Renal cortex interstitium (tissue), 11 donors: ENCODE results near the gene DPH6. TPM values are rescaled to one million over a fixed set of nuclear protein-coding genes. Genes with fewer than 3 reads are reported as not detected.

Experiments used
- DNase-seq, 11 donors: peaks; one replicate each; pipeline ENCODE4 v3.0.0-alpha.2; 2013; ENCODE audit warnings: low read depth in 9 of 11, low spot score in 4 of 11; ENCODE audit errors: extremely low read depth in 1 of 11
- polyA plus RNA-seq, 3 donors: library from polyadenylated mRNA; unstranded; fragments of 120-200 nt; gene quantifications; one replicate each; pipeline ENCODE4 v1.2.1, GENCODE V29; 2013; ENCODE audit not compliant: insufficient read length in 3 of 3

Gene DPH6
- polyA plus RNA-seq, 3 donors: 15.7 to 19.8 (median 18.9) TPM

GRCh38 chr15:35499723-35500122 is 46.2 kb downstream of the DPH6 start:
- no peak for DNase-seq

- DNase-seq: no peak
Measured at GRCh38 chr15:35496585-35496984, 49.4 kb downstream of the DPH6 start.

- no peak for DNase-seq
Measured at GRCh38 chr15:35495080-35495479, 50.9 kb downstream of the DPH6 start.

- no peak for DNase-seq
Measured at GRCh38 chr15:35491999-35492398, 54.0 kb downstream of the DPH6 start.

- no peak for DNase-seq
Measured at GRCh38 chr15:35491173-35491572, 54.8 kb downstream of the DPH6 start.

GRCh38 chr15:35490511-35490910 is 55.5 kb downstream of the DPH6 start:
- DNase-seq: no peak

GRCh38 chr15:35487417-35487816 is 58.5 kb downstream of the DPH6 start:
- DNase-seq: no peak

- no peak for DNase-seq
Measured at GRCh38 chr15:35486296-35486695, 59.7 kb downstream of the DPH6 start.

GRCh38 chr15:35485411-35485810 is 60.6 kb downstream of the DPH6 start:
- no peak for DNase-seq

GRCh38 chr15:35484231-35484945 is 61.6 kb downstream of the DPH6 start:
- no peak for DNase-seq

GRCh38 chr15:35481992-35482391 is 64.0 kb downstream of the DPH6 start:
- no peak for DNase-seq

- no peak for DNase-seq
Measured at GRCh38 chr15:35481064-35481463, 64.9 kb downstream of the DPH6 start.

GRCh38 chr15:35479423-35479822 is 66.5 kb downstream of the DPH6 start:
- no peak for DNase-seq

GRCh38 chr15:35477312-35478262 is 68.4 kb downstream of the DPH6 start:
- no peak for DNase-seq

- no peak for DNase-seq
Measured at GRCh38 chr15:35471024-35471423, 74.9 kb downstream of the DPH6 start.

GRCh38 chr15:35470441-35470840 is 75.5 kb downstream of the DPH6 start:
- DNase-seq: no peak

- DNase-seq: no peak
Measured at GRCh38 chr15:35466476-35466875, 79.5 kb downstream of the DPH6 start.

- no peak for DNase-seq
Measured at GRCh38 chr15:35465783-35466182, 80.2 kb downstream of the DPH6 start.

- DNase-seq: no peak
Measured at GRCh38 chr15:35460616-35461015, 85.3 kb downstream of the DPH6 start.

- DNase-seq: no peak
Measured at GRCh38 chr15:35458176-35458856, 87.6 kb downstream of the DPH6 start.
